Kidney epithelial cell (primary cell): ENCODE data around the gene PMPCA. TPM values are rescaled to one million over a fixed set of nuclear protein-coding genes. Genes with fewer than 3 reads are reported as not detected.

ENCODE experiments used
- DNase-seq: peaks from one replicate; pipeline ENCODE4 v3.0.0-alpha.2; 2010; ENCODE audit warnings: low read depth
- H3K27me3 ChIP-seq: 2 replicates; pipeline ENCODE4 v1.6.0; 2011; ENCODE audit warnings: low read length; ENCODE audit not compliant: control insufficient read depth, insufficient read depth
- H3K36me3 ChIP-seq: 2 replicates; pipeline ENCODE4 v1.5.1; 2011; ENCODE audit warnings: low read length; ENCODE audit not compliant: control insufficient read depth, insufficient read depth
- H3K4me3 ChIP-seq: 2 replicates; pipeline ENCODE4 v1.5.1; 2011; ENCODE audit warnings: low read depth, mild to moderate bottlenecking, control low read depth, low read length
- total RNA-seq: library from RNA; depleted of rRNA; stranded (reverse); fragments of >200 nt; gene quantifications from 2 replicates; pipeline ENCODE4 v1.2.3, GENCODE V29; 2015
- TF ChIP-seq, protein P1 (sequence below): IDR thresholded peaks from 2 replicates; pipeline ENCODE4 v1.5.1; 2011; ENCODE audit warnings: mild to moderate bottlenecking, moderate library complexity, low read length, control low read depth, inconsistent platforms; ENCODE audit not compliant: insufficient read depth, poor library complexity, severe bottlenecking

Gene PMPCA
- total RNA-seq, 1 donor from 2014 or later, result 49.9 TPM

DNA sequence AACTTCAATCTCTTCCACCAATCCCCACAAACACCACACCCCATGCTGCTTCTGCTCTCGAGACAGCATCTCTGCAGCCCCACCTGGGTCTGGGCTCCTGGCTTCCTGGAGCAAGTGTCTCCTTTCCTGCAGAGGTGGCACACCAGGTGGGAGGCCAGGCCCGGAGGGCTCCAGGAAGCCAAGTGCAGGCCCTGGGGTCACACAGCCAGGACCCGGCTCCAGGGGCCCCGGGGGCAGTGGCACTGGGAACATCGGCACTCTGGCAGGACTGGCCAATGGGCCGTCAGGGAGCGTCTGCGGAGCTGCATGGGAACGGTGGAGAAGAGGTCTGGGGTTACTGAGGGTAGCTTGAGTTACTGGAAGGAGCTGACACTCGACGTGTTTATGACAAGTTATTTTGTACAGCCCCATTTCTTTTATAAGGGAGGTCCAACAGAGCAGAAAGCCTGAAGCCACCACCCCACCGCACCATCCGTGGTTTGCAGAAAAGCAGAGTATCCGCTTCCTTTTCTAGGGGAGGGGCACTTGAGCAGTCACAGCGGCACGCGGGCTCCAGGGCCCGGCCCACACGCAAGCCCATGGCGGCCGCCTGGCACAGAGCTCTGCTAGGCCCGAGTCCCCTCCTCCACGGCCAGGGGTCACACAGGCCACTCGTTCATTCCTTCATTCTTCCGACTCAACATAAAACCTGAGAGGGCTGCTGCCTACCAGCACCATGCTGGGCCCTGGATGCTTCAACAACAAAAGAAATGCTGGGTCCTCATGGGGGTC lies 43.8 kb downstream of the PMPCA start:
- H3K4me3 ChIP-seq, result no peak overlapping the region
- no peaks in the 10 kb centered on the region for H3K27me3 ChIP-seq
- TF ChIP-seq, protein P1, sequence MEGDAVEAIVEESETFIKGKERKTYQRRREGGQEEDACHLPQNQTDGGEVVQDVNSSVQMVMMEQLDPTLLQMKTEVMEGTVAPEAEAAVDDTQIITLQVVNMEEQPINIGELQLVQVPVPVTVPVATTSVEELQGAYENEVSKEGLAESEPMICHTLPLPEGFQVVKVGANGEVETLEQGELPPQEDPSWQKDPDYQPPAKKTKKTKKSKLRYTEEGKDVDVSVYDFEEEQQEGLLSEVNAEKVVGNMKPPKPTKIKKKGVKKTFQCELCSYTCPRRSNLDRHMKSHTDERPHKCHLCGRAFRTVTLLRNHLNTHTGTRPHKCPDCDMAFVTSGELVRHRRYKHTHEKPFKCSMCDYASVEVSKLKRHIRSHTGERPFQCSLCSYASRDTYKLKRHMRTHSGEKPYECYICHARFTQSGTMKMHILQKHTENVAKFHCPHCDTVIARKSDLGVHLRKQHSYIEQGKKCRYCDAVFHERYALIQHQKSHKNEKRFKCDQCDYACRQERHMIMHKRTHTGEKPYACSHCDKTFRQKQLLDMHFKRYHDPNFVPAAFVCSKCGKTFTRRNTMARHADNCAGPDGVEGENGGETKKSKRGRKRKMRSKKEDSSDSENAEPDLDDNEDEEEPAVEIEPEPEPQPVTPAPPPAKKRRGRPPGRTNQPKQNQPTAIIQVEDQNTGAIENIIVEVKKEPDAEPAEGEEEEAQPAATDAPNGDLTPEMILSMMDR, result no peak
- no peak for DNase-seq
- H3K36me3 ChIP-seq, result peaks cover 2% of the 10 kb centered on the region

DNA sequence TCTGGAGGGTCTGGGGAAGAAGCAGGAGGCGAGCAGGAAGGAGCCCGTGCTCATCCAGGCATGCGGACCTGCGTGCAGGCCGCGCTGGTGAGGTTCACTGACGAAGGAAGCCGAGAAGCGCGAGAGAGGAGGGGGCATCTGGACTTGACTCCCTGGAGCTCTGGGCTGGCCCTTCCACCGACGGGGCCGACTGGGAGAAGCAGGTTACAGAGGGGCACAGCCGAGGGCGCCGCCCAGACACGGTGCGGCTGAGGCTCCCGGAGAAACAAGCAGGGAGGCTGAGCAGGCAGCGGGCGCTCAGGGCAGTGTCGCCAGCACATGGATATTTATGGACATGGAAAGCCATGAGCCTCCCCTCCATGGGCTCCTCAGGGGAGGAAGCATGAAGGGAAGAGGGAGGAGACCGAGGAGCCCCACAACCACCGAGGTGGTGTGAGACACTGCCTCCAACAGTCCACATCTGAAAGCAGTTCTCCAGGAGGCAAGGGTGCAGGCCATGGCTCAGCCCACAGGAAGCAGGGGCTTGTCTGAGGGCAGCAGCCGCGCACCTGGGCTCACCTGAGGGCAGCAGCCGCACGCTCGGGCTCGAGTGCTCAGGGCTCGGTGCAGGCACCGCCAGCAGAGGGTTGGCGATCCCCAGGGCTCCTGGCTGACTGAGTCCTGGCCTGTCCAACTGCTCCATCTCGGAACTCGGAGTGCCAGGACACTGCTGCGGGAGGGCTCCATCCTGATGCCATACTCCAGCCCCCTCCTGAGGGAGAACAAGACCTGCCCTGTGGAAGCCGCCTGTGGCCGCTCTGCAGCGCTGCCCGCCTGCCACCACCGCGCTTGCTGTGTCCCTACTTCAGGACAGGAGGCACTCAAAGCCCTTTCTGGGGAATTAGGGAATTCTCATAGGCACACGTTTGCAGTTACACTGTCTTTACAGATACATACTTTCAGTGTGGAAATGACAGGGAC lies 44.9 kb downstream of the PMPCA start:
- H3K4me3 ChIP-seq, result no peak overlapping the region
- H3K27me3 ChIP-seq, result no peaks in the 10 kb centered on the region
- TF ChIP-seq, protein P1, result no peak
- DNase-seq, result no peak
- peaks cover 2% of the 10 kb centered on the region for H3K36me3 ChIP-seq

DNA sequence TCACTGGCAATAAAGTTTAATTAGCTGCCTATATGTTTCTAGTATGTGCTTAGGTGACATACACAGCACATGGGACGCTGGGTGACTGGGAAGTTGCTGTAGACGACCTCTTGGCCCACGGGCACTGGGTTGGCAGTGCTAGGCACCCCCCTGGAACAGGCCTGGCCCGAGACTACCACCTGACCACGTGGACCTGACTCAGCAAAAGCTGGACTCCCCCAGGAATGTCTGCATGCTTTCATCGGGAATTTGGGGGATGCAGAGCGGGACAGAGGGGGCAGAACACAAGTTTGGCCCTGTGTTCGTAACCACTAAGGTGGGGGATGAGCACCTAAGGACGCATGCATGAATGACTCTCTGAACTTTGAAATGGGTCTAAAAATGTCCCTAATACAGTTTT lies 45.8 kb downstream of the PMPCA start:
- no peak overlapping the region for H3K4me3 ChIP-seq
- H3K27me3 ChIP-seq, result no peaks in the 10 kb centered on the region
- peaks cover 2% of the 10 kb centered on the region for H3K36me3 ChIP-seq
- TF ChIP-seq, protein P1, result no peak
- no peak for DNase-seq

DNA sequence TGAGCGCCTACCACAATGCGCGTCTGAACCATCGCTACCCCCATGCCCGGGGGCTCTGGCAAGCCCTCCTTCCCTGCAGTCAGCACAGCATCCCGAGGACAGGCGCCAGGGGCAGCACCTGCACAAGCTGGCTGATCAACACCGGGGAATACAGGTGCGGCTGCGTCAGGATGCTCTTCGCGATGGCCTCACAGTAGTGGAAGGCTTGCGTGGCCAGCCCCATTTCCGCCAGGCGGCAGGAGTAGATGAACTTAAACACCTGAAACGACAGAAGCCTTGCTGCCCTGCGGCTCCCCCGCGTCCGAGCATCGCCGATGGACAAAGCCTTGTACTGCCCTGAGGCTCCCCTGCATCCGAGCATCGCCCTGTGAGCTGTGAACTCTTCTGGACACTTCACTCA lies 46.9 kb downstream of the PMPCA start:
- Histone ChIP-seq H3K4me3 (no peak overlapping the region), H3K27me3 (no peaks in the 10 kb centered on the region), H3K36me3 (peaks cover 2% of the 10 kb centered on the region)
- TF ChIP-seq, protein P1, result no peak
- no peak for DNase-seq

DNA sequence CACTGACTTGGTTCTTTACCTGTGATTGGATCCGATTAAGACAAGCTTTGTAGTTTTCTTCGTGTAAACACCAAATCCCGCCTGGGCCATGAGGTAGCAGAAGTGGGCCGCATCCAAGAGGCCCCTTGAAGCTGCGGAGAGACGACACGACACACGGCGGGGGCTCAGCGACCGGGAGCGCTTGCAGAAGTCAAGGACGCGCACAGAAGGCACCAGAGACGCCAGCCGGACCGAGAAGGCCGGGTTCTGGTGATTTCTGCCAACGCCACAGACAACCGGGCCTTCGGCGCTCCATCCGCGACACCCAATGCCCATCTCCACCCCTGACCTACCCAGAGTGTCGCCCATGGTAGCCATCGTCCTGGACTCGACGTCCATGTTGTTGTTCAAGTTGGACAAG lies 49.0 kb downstream of the PMPCA start:
- peaks cover 5% of the 10 kb centered on the region for H3K36me3 ChIP-seq

More for the DNA sequence above, 49.0 kb downstream of the PMPCA start:
- TF ChIP-seq, protein P1, result no peak
- no peak for DNase-seq
- Histone ChIP-seq H3K27me3 (no peaks in the 10 kb centered on the region), H3K4me3 (no peak overlapping the region)
